Measurements from ENCODE around the gene THSD4. TPM values are rescaled to one million over a fixed set of nuclear protein-coding genes. Genes with fewer than 3 reads are reported as not detected.

The THSD4 gene
- total RNA-seq, 1 donor from 2014 or later, result 1.4 TPM

GRCh38 chr15:71469413-71469812, 354.1 kb downstream of the THSD4 start:
- H3K36me3 Mint-ChIP-seq (ENCODE audit: low read depth), result no peaks in the 10 kb centered on the region
- H3K4me1 Mint-ChIP-seq, result no peaks in the 10 kb centered on the region

DNA sequence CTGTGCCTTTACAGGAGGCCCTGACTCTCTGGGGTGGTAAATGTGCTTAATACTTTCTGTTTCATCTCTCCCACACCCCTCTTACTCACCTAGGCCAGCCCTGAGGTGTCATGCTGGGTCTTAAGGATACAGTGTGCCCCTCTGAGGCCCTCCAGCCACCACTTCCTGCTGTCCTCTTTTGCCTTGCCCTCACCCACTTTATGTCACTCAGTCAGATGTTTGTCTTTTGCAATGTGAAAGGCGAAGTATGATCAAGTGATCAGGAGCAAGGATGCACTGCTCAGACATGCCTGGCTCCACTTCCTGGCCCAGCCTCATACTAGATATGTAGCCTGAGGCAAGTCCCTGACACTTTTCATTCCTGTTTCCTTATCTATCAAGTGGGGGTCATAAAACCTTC, 356.1 kb downstream of the THSD4 start:
- no peaks in the 10 kb centered on the region for H3K36me3 Mint-ChIP-seq (ENCODE audit: low read depth)
- no peak overlapping the region for H3K27ac Mint-ChIP-seq (ENCODE audit: unreplicated experiment)

More at GRCh38 chr15:71469413-71469812, 354.1 kb downstream of the THSD4 start:
- Mint-ChIP-seq H3K27ac (ENCODE audit: unreplicated experiment) (no peak overlapping the region), H3K4me3 (no peak overlapping the region), H3K27me3 (ENCODE audit: low read depth) (peaks cover 9% of the 10 kb centered on the region), H3K9me3 (no peaks in the 10 kb centered on the region)
- no peak for DNase-seq (ENCODE audit: low read depth, low spot score)
- TF ChIP-seq, protein P1, sequence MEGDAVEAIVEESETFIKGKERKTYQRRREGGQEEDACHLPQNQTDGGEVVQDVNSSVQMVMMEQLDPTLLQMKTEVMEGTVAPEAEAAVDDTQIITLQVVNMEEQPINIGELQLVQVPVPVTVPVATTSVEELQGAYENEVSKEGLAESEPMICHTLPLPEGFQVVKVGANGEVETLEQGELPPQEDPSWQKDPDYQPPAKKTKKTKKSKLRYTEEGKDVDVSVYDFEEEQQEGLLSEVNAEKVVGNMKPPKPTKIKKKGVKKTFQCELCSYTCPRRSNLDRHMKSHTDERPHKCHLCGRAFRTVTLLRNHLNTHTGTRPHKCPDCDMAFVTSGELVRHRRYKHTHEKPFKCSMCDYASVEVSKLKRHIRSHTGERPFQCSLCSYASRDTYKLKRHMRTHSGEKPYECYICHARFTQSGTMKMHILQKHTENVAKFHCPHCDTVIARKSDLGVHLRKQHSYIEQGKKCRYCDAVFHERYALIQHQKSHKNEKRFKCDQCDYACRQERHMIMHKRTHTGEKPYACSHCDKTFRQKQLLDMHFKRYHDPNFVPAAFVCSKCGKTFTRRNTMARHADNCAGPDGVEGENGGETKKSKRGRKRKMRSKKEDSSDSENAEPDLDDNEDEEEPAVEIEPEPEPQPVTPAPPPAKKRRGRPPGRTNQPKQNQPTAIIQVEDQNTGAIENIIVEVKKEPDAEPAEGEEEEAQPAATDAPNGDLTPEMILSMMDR (conservative IDR thresholded peaks at IDR 0.05), result no peak

DNA sequence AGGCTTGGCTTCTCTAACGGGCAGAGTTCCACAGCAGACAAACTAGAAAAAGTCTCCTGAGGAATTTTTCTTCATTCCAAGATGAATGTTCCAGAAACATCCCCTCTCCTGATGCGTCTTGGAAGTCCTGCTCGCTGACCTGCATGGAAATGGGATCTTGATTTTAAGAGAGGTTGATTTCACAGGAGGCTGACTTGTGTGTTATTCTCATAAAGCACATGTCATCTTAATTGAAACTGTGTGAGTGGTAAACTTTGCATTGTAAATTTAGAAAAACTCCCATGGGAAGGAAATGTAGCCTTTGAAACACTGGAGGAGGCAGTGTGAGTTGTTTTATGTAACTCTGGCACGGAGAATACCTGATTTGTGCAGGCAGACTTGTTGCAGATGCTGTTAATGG, 357.3 kb downstream of the THSD4 start:
- Mint-ChIP-seq H3K27ac (ENCODE audit: unreplicated experiment) (no peak overlapping the region), H3K4me3 (no peak overlapping the region), H3K36me3 (ENCODE audit: low read depth) (no peaks in the 10 kb centered on the region), H3K4me1 (no peaks in the 10 kb centered on the region), H3K27me3 (ENCODE audit: low read depth) (peaks cover 3% of the 10 kb centered on the region), H3K9me3 (no peaks in the 10 kb centered on the region)
- DNase-seq (ENCODE audit: low read depth, low spot score), result no peak
- TF ChIP-seq, protein P1 (conservative IDR thresholded peaks at IDR 0.05), result no peak

More for the DNA sequence above, 356.1 kb downstream of the THSD4 start:
- TF ChIP-seq, protein P1 (conservative IDR thresholded peaks at IDR 0.05), result no peak
- Mint-ChIP-seq H3K9me3 (no peaks in the 10 kb centered on the region), H3K4me1 (no peaks in the 10 kb centered on the region), H3K27me3 (ENCODE audit: low read depth) (peaks cover 2% of the 10 kb centered on the region), H3K4me3 (no peak overlapping the region)
- no peak for DNase-seq (ENCODE audit: low read depth, low spot score)

GRCh38 chr15:71473751-71474150, 358.5 kb downstream of the THSD4 start:
- H3K27ac Mint-ChIP-seq (ENCODE audit: unreplicated experiment), result no peak overlapping the region
- no peak for DNase-seq (ENCODE audit: low read depth, low spot score)
- no peaks in the 10 kb centered on the region for H3K36me3 Mint-ChIP-seq (ENCODE audit: low read depth)

DNA sequence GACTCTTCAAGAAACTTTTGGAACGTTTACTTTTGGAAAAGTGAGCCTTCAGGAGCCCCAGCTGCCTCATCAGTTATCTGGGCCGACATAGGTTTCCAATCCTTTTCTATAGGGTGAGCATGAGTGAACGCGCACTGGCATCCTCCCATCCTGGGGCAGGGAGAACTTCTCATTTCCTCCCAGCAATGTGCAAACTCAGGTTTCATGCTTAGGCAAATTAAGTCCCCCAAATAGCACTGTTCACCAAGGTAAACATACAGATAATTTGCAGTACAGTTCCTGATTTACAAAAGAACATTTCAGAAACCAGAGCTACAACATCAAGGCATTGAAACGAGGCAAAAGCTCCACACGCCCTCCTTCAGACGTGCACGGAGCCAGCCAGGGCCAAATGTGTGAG, 361.6 kb downstream of the THSD4 start:
- no peaks in the 10 kb centered on the region for H3K4me1 Mint-ChIP-seq
- TF ChIP-seq, protein P1 (conservative IDR thresholded peaks at IDR 0.05), result no peak
- no peak overlapping the region for H3K4me3 Mint-ChIP-seq
- no peak overlapping the region for H3K27ac Mint-ChIP-seq (ENCODE audit: unreplicated experiment)
- DNase-seq (ENCODE audit: low read depth, low spot score), result no peak
- no peaks in the 10 kb centered on the region for H3K9me3 Mint-ChIP-seq
- H3K36me3 Mint-ChIP-seq (ENCODE audit: low read depth), result no peaks in the 10 kb centered on the region
- H3K27me3 Mint-ChIP-seq (ENCODE audit: low read depth), result peaks cover 3% of the 10 kb centered on the region

More at GRCh38 chr15:71473751-71474150, 358.5 kb downstream of the THSD4 start:
- Mint-ChIP-seq H3K9me3 (no peaks in the 10 kb centered on the region), H3K27me3 (ENCODE audit: low read depth) (peaks cover 3% of the 10 kb centered on the region), H3K4me1 (no peaks in the 10 kb centered on the region), H3K4me3 (no peak overlapping the region)
- TF ChIP-seq, protein P1 (conservative IDR thresholded peaks at IDR 0.05), result no peak

GRCh38 chr15:71480556-71480955, 365.3 kb downstream of the THSD4 start:
- TF ChIP-seq, protein P1 (conservative IDR thresholded peaks at IDR 0.05), result no peak
- no peaks in the 10 kb centered on the region for H3K4me1 Mint-ChIP-seq
- no peaks in the 10 kb centered on the region for H3K36me3 Mint-ChIP-seq (ENCODE audit: low read depth)
- no peaks in the 10 kb centered on the region for H3K9me3 Mint-ChIP-seq
- H3K27ac Mint-ChIP-seq (ENCODE audit: unreplicated experiment), result no peak overlapping the region
- no peak overlapping the region for H3K4me3 Mint-ChIP-seq
- peaks cover 3% of the 10 kb centered on the region for H3K27me3 Mint-ChIP-seq (ENCODE audit: low read depth)
- no peak for DNase-seq (ENCODE audit: low read depth, low spot score)
